Spleen (tissue), 7 donors: ENCODE data around the gene NIPBL.

Experiments
- POLR2A ChIP-seq, 3 donors: fragments of 450-650 bp; IDR thresholded peaks; one replicate each; pipeline ENCODE4 v1.5.1; 2017; ENCODE audit warnings: antibody characterized with exemption in 3 of 3, mild to moderate bottlenecking in 1 of 3
- POLR2AphosphoS5 ChIP-seq, 3 donors: sonication (generic); formaldehyde crosslinking; IDR thresholded peaks; one replicate each; pipeline ENCODE4 v1.5.1; 2017; ENCODE audit warnings: antibody characterized with exemption in 3 of 3
- TF ChIP-seq, protein P1 (sequence below), 11 experiments: fragments of 200-600 bp in 7 of 11; fragments of 450-650 bp in 4 of 11; sonication (generic) in 4 of 11; IDR thresholded peaks in 8 of 11; conservative IDR thresholded peaks in 3 of 11; 1 replicate in 7 of 11; 2 replicates in 4 of 11; pipeline versions ENCODE4 v1.4.0 to v1.8.0; 2016 to 2021; ENCODE audit warnings: antibody characterized with exemption in 11 of 11, inconsistent platforms in 4 of 11, mild to moderate bottlenecking in 1 of 11
- donor health status: DM: no; HTN: no; CAD: no; lungs with moderate emphysema.
- donor health status: DM: no; HTN: no; CAD: no.
- donor health status: DM: no; HTN: no; CAD: no.

GRCh38 chr5:37080697-37081096 is 204.1 kb downstream of the NIPBL start:
- TF ChIP-seq, protein P1, sequence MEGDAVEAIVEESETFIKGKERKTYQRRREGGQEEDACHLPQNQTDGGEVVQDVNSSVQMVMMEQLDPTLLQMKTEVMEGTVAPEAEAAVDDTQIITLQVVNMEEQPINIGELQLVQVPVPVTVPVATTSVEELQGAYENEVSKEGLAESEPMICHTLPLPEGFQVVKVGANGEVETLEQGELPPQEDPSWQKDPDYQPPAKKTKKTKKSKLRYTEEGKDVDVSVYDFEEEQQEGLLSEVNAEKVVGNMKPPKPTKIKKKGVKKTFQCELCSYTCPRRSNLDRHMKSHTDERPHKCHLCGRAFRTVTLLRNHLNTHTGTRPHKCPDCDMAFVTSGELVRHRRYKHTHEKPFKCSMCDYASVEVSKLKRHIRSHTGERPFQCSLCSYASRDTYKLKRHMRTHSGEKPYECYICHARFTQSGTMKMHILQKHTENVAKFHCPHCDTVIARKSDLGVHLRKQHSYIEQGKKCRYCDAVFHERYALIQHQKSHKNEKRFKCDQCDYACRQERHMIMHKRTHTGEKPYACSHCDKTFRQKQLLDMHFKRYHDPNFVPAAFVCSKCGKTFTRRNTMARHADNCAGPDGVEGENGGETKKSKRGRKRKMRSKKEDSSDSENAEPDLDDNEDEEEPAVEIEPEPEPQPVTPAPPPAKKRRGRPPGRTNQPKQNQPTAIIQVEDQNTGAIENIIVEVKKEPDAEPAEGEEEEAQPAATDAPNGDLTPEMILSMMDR (IDR thresholded peaks at IDR 0.05 in 8 of 11, conservative IDR thresholded peaks at IDR 0.05 in 3 of 11): no peak
- TF ChIP-seq POLR2AphosphoS5 (IDR thresholded peaks at IDR 0.05) (no peak), POLR2A (IDR thresholded peaks at IDR 0.05) (no peak)
